Measurements from ENCODE around the gene MRI1.

DNA sequence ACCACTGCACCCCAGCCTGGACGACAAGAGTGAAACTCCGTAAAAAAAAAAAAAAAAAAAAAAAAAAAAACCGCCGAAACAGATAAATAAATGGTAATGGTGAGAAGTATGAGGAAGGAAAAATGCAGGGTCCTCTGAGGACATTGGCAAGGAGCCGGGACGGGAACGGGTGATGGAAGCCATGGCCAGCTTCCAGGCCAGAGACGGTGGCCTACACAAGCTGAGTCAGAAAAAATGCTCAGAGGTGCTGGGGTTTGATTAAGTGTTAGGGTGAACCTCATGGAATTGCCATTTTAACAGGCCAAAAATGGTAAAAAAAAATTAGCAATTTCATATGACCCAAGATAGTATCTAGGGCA, 30.1 kb downstream of the MRI1 start:
- no peak for TF ChIP-seq POLR2A (IDR thresholded peaks at IDR 0.05)
- TF ChIP-seq, protein P1, sequence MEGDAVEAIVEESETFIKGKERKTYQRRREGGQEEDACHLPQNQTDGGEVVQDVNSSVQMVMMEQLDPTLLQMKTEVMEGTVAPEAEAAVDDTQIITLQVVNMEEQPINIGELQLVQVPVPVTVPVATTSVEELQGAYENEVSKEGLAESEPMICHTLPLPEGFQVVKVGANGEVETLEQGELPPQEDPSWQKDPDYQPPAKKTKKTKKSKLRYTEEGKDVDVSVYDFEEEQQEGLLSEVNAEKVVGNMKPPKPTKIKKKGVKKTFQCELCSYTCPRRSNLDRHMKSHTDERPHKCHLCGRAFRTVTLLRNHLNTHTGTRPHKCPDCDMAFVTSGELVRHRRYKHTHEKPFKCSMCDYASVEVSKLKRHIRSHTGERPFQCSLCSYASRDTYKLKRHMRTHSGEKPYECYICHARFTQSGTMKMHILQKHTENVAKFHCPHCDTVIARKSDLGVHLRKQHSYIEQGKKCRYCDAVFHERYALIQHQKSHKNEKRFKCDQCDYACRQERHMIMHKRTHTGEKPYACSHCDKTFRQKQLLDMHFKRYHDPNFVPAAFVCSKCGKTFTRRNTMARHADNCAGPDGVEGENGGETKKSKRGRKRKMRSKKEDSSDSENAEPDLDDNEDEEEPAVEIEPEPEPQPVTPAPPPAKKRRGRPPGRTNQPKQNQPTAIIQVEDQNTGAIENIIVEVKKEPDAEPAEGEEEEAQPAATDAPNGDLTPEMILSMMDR (IDR thresholded peaks at IDR 0.05) = no peak
